ENCODE results near the gene TMEM52. TPM values are rescaled to one million over a fixed set of nuclear protein-coding genes. Genes with fewer than 3 reads are reported as not detected.

Gene TMEM52
- total RNA-seq, 4 donors from 2014 or later: 1.0 TPM; not detected in 3

- H3K27me3 ChIP-seq: peaks cover 0 to 13% of the 10 kb centered on the region in 2 donors
- 84 to 85% methylated on average over 15 of the region's 15 CpGs for WGBS, 2 donors
- peaks cover 0 to 20% (median 12%) of the 10 kb centered on the region in 4 donors for H3K4me1 ChIP-seq
- no peak within 1 kb of the TSS for H3K4me3 ChIP-seq
- TF ChIP-seq POLR2A (IDR thresholded peaks at IDR 0.05) (no peak), EP300 (IDR thresholded peaks at IDR 0.05) (no peak)
- TF ChIP-seq, protein P1, sequence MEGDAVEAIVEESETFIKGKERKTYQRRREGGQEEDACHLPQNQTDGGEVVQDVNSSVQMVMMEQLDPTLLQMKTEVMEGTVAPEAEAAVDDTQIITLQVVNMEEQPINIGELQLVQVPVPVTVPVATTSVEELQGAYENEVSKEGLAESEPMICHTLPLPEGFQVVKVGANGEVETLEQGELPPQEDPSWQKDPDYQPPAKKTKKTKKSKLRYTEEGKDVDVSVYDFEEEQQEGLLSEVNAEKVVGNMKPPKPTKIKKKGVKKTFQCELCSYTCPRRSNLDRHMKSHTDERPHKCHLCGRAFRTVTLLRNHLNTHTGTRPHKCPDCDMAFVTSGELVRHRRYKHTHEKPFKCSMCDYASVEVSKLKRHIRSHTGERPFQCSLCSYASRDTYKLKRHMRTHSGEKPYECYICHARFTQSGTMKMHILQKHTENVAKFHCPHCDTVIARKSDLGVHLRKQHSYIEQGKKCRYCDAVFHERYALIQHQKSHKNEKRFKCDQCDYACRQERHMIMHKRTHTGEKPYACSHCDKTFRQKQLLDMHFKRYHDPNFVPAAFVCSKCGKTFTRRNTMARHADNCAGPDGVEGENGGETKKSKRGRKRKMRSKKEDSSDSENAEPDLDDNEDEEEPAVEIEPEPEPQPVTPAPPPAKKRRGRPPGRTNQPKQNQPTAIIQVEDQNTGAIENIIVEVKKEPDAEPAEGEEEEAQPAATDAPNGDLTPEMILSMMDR (IDR thresholded peaks at IDR 0.05): no peak
- no peaks in the 10 kb centered on the region for H3K36me3 ChIP-seq
- no peak within 1 kb of the TSS for H3K27ac ChIP-seq
- H3K9me3 ChIP-seq: no peaks in the 10 kb centered on the region
- DNase-seq (ENCODE audit: low spot score in 2 of 2): no peak
Observed at GRCh38 chr1:1914971-1915692, 3.9 kb downstream of the TMEM52 start, which contains the start of gene CALML6. Gene CALML6 (plus strand): TSS chr1:1915260. CDS start chr1:1915281, 21 bp downstream.

DNA sequence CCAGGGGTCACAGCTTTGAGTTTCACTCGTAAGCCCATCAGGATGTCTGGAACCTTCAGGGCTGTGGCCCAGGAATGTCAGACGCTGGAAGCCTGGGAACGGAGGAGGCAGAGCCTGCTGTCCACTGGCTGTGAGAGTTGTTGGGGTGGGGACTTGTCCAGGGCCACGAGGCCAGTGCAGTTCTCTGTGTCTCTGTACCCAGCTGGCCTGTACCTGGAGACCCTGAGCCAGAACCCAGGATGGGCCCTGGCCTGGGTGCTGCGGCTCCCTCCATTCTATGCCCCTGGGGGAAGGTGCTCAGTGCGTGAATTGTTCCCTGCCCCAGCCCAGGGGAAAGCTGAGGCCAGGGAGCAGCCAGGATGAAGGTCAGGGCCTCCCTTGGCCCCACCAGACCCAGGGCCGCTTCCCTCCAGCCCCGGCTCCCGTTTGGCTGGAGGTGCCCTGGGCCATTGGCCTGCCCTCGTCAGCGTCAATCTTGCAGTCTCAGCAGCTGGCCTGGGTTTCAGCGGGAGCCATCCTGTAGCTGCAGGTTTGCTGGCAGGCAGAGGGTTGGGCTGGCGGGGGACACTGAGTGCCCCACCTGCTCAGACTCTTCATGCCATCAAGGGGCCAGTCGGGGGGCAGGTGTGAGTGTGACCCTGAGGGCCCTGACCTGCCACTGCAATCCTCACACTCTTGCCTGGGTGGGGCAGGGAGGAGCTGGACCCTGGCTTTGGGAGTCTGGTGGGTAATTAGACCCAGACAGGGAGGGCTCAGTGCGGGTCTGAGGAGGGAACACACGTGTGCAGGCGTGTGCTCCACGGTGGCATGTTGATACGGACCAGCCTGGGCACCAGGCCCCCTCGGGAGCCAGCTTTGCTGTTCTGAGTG is 4.7 kb downstream of the TMEM52 start:
- Histone ChIP-seq H3K27ac (no peak overlapping the region), H3K27me3 (peaks cover 0 to 13% of the 10 kb centered on the region in 2 donors), H3K4me3 (no peak overlapping the region), H3K36me3 (no peaks in the 10 kb centered on the region), H3K9me3 (no peaks in the 10 kb centered on the region), H3K4me1 (peaks cover 0 to 22% (median 14%) of the 10 kb centered on the region in 4 donors)
- WGBS, 2 donors: 67 to 79% methylated on average over 10 to 20 of the region's 20 CpGs
- no peak for TF ChIP-seq POLR2A (IDR thresholded peaks at IDR 0.05)
- TF ChIP-seq EP300 (IDR thresholded peaks at IDR 0.05): no peak
- TF ChIP-seq, protein P1 (IDR thresholded peaks at IDR 0.05): no peak
- no peak for DNase-seq (ENCODE audit: low spot score in 2 of 2)

GRCh38 chr1:1911350-1912041 is 7.6 kb downstream of the TMEM52 start:
- TF ChIP-seq EP300 (IDR thresholded peaks at IDR 0.05) (no peak), POLR2A (IDR thresholded peaks at IDR 0.05) (no peak)
- TF ChIP-seq, protein P1 (IDR thresholded peaks at IDR 0.05): no peak
- H3K4me1 ChIP-seq: peaks cover 0 to 29% (median 15%) of the 10 kb centered on the region in 4 donors
- no peaks in the 10 kb centered on the region for H3K9me3 ChIP-seq
- H3K27me3 ChIP-seq: peaks cover 0 to 13% of the 10 kb centered on the region in 2 donors
- H3K36me3 ChIP-seq: no peaks in the 10 kb centered on the region
- DNase-seq (ENCODE audit: low spot score in 2 of 2): no peak
- no peak overlapping the region for H3K27ac ChIP-seq
- 78 to 85% methylated on average over 12 of the region's 13 CpGs for WGBS, 2 donors
- H3K4me3 ChIP-seq: no peak overlapping the region

GRCh38 chr1:1910651-1911331 is 8.3 kb downstream of the TMEM52 start:
- TF ChIP-seq, protein P1 (IDR thresholded peaks at IDR 0.05): no peak
- TF ChIP-seq EP300 (IDR thresholded peaks at IDR 0.05) (no peak), POLR2A (IDR thresholded peaks at IDR 0.05) (no peak)
- Histone ChIP-seq H3K9me3 (no peaks in the 10 kb centered on the region), H3K4me3 (no peak overlapping the region), H3K27ac (no peak overlapping the region), H3K4me1 (peaks cover 0 to 36% (median 17%) of the 10 kb centered on the region in 4 donors), H3K27me3 (peaks cover 0 to 7% of the 10 kb centered on the region in 2 donors), H3K36me3 (no peaks in the 10 kb centered on the region)
- no peak for DNase-seq (ENCODE audit: low spot score in 2 of 2)
- WGBS, 2 donors: 93% methylated on average over 17 to 22 of the region's 22 CpGs
